GM18498 (cell line): ENCODE results near the gene PPP1R8.

Source experiments
- ATAC-seq: cut with Tn5 transposase; IDR thresholded peaks from one replicate; pipeline ENCODE4 v1.9.1; 2021; ENCODE audit warnings: mild to moderate bottlenecking, moderate library complexity; ENCODE audit not compliant: unreplicated experiment

The PPP1R8 gene

GRCh38 chr1:27889506-27889905, 58.9 kb downstream of the PPP1R8 start:
- ATAC-seq, result no peak

DNA sequence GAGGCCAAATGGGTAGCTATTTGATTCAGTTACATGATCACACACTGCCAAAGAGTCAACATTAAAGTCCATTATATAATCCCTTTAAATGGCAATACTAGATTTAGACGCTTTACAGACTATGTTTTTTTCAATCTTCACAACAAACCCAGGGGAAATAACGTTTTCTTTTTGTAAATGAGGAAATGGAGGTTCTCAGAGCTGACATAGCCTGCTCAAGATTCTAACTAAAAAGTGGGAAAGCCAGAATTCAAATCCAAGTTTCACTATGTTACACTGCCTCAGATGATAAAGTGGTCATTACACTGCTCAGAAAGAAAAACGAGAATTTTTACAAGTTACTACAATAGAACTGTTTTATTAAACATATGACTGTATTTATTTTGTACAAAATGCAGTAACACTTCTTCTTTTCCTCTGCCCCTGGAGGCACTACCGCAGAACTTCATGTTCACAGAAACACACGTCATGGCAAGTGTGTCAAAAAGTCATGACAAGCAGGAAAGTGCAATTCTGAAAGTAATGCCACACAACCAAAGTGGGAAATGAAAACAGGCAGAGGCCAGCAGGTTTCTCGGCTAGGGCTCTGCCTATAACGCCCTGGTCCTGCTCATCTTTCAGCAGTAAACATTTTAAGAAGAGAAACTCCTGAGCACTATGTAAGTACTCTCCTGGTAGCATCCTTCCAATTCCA, 60.8 kb downstream of the PPP1R8 start:
- peak; percentile 33 for ATAC-seq

DNA sequence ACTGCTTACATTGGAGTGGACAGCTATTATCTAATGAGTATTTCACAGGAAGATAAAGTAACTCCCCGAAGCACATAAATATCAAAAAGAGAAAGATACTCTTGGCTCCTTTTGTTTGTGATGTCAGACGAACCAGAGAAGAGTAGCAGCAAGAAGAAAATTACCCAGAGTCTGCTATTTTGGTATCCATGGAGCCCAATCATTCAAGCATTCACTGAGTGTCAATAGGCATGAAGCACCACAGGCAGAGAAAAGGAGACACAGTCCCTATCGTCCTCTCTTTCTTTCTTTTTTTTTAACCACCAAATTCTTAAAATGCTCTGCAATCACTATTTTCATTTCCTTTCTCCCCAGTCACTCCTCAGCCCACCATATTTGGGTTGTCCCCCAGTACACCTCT, 63.9 kb downstream of the PPP1R8 start:
- no peak for ATAC-seq
